Measurements from ENCODE around the gene FOXR1.

DNA sequence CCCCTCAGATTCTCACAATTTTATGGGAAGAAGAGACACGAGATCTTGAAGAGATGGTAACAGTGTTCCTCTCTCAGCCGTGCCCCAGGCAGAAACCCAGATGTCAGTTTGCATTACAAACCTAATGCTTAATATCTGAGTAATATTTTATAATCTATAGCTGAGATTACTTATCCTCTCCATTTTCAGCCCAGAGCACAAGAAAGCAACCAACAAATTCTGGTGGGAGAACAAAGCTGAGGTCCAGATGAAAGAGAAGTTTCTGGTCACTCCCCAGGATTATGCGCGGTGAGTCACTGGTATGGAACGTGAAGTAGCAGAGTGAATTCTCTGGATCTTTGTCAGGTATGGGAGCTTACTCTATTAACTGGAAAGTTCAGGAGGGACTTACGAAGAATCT lies 27.3 kb downstream of the FOXR1 start:
- TF ChIP-seq CTCF (IDR thresholded peaks at IDR 0.05) (no peak), POLR2A (IDR thresholded peaks at IDR 0.05) (no peak), EP300 (IDR thresholded peaks at IDR 0.05) (no peak)
